Activated CD4-positive, alpha-beta T cell treated with anti-CD3 and anti-CD28 coated beads, Interleukin-2, amount 50 U/mL, for 24 hours (primary cell): Measurements from ENCODE around the gene ISL2.

ENCODE experiments used
- DNase-seq, 2 donors: peaks; one replicate each; pipeline ENCODE4 v3.0.0-alpha.2; 2020; ENCODE audit warnings: low read depth in 1 of 2, low spot score in 1 of 2

The ISL2 gene

DNA sequence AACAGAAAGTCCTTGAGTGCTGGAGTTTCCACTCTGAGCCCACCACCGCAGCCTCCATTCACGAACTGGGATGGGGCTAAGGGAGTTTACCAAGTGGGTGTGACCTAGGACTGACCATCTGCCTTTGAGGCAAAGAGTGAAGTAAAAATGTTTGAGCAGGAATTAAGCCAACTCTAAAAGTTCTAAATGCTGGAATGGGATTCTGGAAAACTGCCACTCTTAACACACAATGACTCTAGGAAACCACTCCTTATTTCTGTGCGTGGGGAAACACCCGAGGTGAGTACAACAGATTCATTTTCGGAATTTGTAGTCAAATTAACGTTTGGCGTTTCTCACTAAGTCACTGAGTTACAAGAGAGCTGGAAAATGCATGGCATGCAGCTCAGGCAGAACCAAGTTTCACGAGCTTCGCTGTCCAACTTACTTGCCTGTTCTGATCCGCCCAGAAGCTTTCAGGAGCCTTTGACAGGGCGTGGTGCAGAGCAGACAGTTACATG lies 31.6 kb downstream of the ISL2 start:
- no peak for DNase-seq

DNA sequence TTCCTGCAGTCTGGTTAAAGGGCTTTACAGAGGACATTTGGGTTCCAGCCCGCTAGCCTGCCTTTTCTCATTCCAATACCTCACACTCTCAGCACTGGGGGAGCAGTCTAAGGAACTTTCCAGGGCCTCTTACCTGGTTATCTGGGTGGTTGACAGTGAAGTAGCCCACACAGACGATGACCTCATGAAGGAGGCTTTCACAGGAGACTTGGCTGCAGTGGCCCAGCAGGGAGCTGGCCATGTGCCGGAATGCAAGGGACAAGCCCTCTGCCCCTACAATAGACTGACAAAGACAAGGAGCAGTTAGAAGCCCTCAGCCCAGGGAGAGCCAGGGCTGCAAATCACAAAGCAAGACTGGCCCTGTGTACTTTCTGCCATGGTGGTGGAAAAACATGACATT lies 39.5 kb downstream of the ISL2 start:
- no peak for DNase-seq

GRCh38 chr15:76376816-76377215 lies 40.2 kb downstream of the ISL2 start:
- DNase-seq = no peak

GRCh38 chr15:76377217-76377616 lies 40.6 kb downstream of the ISL2 start:
- no peak for DNase-seq

DNA sequence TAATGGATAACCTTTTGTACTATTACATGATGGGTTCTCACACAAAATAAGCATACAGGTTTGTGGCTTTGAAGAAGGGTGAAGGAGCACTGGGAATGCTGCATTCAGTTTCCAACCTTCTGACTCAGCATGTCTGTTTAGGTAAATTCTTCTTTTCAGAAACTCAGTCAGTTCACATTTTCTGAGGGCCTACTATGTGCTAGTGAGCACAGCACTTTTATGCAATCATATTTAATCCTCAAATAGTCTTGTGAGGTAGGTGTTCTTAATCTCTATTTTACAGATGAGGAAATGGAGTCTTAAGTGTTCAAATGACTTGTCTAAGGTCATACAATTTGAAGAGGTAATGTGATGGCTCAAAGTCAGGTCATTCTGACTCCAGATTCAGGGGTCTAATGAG lies 41.2 kb downstream of the ISL2 start:
- DNase-seq = no peak

- DNase-seq = no peak
Observed at GRCh38 chr15:76378691-76379090, 42.1 kb downstream of the ISL2 start.

DNA sequence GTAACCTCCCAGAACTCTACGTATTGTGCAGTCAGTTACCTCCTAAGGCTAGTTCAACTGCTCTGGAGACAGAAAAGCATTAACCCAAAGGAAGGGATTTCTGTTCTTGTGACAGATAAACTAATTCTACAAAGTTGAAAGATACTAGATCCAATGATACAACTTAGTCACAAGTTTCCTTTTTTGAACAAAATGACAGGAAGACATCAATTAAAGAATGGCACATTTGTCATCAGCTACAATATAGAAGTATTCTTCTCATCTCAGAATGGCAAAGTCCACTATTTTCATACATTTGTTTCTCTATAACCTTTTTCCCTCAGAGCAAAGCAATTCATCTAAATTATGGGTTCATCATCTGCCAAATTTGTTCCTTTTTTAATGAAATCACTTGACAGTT lies 43.7 kb downstream of the ISL2 start:
- DNase-seq = no peak

GRCh38 chr15:76381366-76381765 lies 44.8 kb downstream of the ISL2 start:
- no peak for DNase-seq

DNA sequence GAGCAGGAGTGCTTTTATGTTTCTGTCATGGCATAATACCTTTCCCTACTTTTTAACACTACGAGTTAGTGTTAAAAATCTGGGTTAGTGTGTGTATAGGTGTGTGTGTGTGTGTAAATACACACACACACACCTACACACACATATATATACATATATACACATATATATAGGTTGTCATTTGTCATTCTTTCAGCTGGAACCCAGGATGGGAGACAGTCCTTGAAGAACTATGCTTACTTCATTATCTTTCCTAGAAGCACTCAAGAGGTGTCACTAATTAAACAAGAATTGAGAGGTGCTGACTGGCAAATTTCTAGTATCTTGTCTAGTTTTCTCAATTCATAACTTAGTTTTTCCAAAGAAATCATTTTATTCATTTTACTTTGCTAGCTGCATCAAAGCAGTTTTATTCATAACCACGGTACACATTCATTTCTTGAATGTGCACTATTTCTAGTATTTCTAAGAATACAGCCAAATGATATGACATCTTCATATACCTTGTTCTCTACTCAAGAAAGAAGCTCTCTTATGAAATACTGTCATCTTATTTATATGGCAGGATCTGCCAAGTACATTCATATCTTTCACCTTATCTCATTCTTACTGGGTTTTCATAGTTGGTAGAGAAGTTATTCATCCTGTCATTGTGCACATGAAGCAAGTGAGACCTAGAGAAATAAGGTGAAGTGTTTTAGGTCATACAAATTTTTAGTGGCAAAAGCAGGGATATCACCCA lies 46.6 kb downstream of the ISL2 start:
- no peak for DNase-seq

DNA sequence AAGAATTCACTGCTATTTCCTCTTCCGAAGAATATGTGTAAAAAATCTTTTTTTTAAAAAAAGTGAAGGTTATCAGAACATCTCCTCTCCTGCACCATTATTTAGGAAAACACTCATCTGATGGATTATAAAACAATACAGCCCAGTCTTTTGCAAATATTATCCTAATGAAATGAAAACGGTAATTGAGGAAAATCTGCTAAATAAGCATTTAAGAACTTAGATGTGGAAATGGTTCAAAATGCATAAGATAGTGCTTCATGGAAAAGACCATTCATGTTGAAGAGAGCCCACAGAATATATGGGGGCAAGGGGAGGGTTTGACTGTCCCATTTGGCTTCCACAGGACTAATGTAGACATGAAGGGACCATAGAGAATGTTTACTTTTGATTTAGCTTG lies 47.8 kb downstream of the ISL2 start:
- no peak for DNase-seq

DNA sequence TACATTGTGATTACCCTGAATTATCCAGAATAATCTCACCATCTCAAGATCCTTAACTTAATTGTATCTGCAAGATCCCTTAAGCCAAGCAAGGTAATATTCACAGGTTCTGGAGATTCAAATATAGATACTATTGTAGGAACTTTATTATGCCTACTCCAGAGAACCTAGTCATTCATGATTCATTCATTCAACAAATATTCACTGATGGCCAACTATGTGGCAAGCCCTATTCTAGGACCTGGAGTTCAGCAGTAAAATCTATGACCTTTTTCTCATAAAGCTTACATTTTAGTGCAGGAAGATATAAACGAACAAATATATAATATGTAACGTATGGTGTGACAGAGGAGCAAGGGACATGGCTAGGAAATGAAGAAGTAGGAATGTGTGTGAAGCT lies 49.6 kb downstream of the ISL2 start:
- DNase-seq = no peak

GRCh38 chr15:76386926-76387325 lies 50.4 kb downstream of the ISL2 start:
- no peak for DNase-seq

DNA sequence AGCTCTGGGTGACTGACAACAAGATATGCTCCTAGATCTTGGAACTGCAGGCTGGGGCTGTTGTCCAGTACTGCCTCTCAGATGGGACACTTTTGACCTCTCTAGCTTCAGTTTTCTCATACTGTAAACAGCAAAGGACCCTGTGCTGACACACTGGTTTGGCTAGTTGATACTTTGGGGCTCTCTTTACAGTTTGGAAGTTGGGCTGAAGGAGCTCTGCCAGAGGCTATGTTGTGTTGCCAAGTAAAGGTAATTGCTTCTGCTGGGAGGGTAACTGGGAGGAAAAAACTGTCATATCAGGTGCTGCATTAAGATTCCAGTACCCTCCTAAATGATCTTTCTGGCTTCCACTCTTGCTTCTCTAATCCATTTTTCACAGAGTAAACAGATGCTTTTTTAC lies 54.0 kb downstream of the ISL2 start:
- no peak for DNase-seq

- DNase-seq = no peak
Observed at GRCh38 chr15:76391309-76391708, 54.7 kb downstream of the ISL2 start.

DNA sequence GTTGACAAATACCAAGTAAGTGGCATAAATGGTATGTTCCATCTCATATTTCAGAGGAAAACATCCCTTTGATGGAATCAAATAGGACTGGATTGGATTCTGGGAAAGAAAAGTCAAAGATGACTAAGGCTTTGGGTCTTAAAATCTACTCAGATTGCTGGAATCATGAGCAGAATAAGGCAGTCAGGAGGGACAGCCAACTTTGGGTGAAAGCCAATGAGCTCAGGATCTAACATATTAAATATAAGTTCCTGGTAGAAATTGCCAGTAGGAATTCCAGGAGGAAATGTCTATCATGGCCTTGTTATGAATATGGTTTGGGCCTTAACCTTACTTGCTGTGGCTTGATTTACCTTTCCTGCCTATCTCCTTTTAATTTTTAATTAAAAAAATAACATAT lies 55.3 kb downstream of the ISL2 start:
- DNase-seq = no peak
